ENCODE results near the gene MTMR12.
A peak's percentile ranks its signal among the peaks of the same experiment; 100 is the strongest.

The MTMR12 gene

GRCh38 chr5:32277798-32278197 is 34.9 kb downstream of the MTMR12 start:
- DNase-seq = no peak
- H4K8ac ChIP-seq (ENCODE audit: low read depth, low read length) = no peak overlapping the region
- H4K12ac ChIP-seq (ENCODE audit: low read depth, low read length) = no peak overlapping the region
- H3K79me2 ChIP-seq (ENCODE audit: control insufficient read depth, insufficient read depth, low read length, poor library complexity) = no peaks in the 10 kb centered on the region
- no peaks in the 10 kb centered on the region for H3K79me1 ChIP-seq (ENCODE audit: low read length)
- no peak overlapping the region for H3K9ac ChIP-seq (ENCODE audit: low read length)
- H3K14ac ChIP-seq (ENCODE audit: low read length) = no peak overlapping the region
- no peak overlapping the region for H3K4me2 ChIP-seq (ENCODE audit: low read length)
- peaks cover 2 to 5% of the 10 kb centered on the region in 2 experiments for H3K36me3 ChIP-seq (ENCODE audit: control insufficient read depth in 1 of 2, insufficient read depth in 2 of 2, low read length in 2 of 2)
- H3K4me3 ChIP-seq (ENCODE audit: low read depth, low read length) = no peak overlapping the region
- H3K27ac ChIP-seq (ENCODE audit: low read depth, low read length) = no peak overlapping the region
- H2BK5ac ChIP-seq (ENCODE audit: low read depth, low read length, poor library complexity) = no peak overlapping the region
- H2BK120ac ChIP-seq (ENCODE audit: insufficient read depth, low read length, poor library complexity) = no peak overlapping the region
- H4K91ac ChIP-seq (ENCODE audit: low read depth, low read length) = no peak overlapping the region
- H3K23ac ChIP-seq (ENCODE audit: low read length) = no peak overlapping the region
- no peaks in the 10 kb centered on the region for H3K27me3 ChIP-seq (ENCODE audit: insufficient read depth, low read length)
- H3K4me1 ChIP-seq (ENCODE audit: control insufficient read depth in 1 of 2, insufficient read depth in 2 of 2, low read length in 2 of 2) = no peaks in the 10 kb centered on the region
- no peak overlapping the region for H3K4ac ChIP-seq (ENCODE audit: low read depth, low read length)
- no peaks in the 10 kb centered on the region for H3K9me3 ChIP-seq (ENCODE audit: insufficient read depth, low read depth, low read length)
- H2BK12ac ChIP-seq (ENCODE audit: low read length) = no peak overlapping the region
- H2AK5ac ChIP-seq (ENCODE audit: low read length) = no peak overlapping the region
- H3K18ac ChIP-seq (ENCODE audit: low read length) = no peak overlapping the region
- H2AFZ ChIP-seq (ENCODE audit: insufficient read depth, low read length, poor library complexity) = no peak overlapping the region

GRCh38 chr5:32276173-32276853 is 36.4 kb downstream of the MTMR12 start:
- H4K91ac ChIP-seq (ENCODE audit: low read depth, low read length) = no peak overlapping the region
- no peaks in the 10 kb centered on the region for H3K4me1 ChIP-seq (ENCODE audit: control insufficient read depth in 1 of 2, insufficient read depth in 2 of 2, low read length in 2 of 2)
- no peak overlapping the region for H3K23ac ChIP-seq (ENCODE audit: low read length)
- H3K36me3 ChIP-seq (ENCODE audit: control insufficient read depth in 1 of 2, insufficient read depth in 2 of 2, low read length in 2 of 2) = peaks cover 4 to 7% of the 10 kb centered on the region in 2 experiments
- no peak overlapping the region for H2BK12ac ChIP-seq (ENCODE audit: low read length)
- H3K9ac ChIP-seq (ENCODE audit: low read length) = no peak overlapping the region
- no peak overlapping the region for H3K14ac ChIP-seq (ENCODE audit: low read length)
- DNase-seq = no peak
- H3K27me3 ChIP-seq (ENCODE audit: insufficient read depth, low read length) = no peaks in the 10 kb centered on the region
- H3K79me2 ChIP-seq (ENCODE audit: control insufficient read depth, insufficient read depth, low read length, poor library complexity) = no peaks in the 10 kb centered on the region
- no peak overlapping the region for H3K27ac ChIP-seq (ENCODE audit: low read depth, low read length)
- H3K18ac ChIP-seq (ENCODE audit: low read length) = no peak overlapping the region
- no peak overlapping the region for H3K4me3 ChIP-seq (ENCODE audit: low read depth, low read length)
- H3K4ac ChIP-seq (ENCODE audit: low read depth, low read length) = no peak overlapping the region
- H2BK5ac ChIP-seq (ENCODE audit: low read depth, low read length, poor library complexity) = no peak overlapping the region
- H3K4me2 ChIP-seq (ENCODE audit: low read length) = no peak overlapping the region
- WGBS (ENCODE audit: extremely low coverage, insufficient coverage, insufficient read length) = no CpG with 5 or more reads among the region's 4 CpGs
- H4K12ac ChIP-seq (ENCODE audit: low read depth, low read length) = no peak overlapping the region
- no peak overlapping the region for H2BK120ac ChIP-seq (ENCODE audit: insufficient read depth, low read length, poor library complexity)
- no peak overlapping the region for H2AK5ac ChIP-seq (ENCODE audit: low read length)
- H4K8ac ChIP-seq (ENCODE audit: low read depth, low read length) = no peak overlapping the region
- no peaks in the 10 kb centered on the region for H3K9me3 ChIP-seq (ENCODE audit: insufficient read depth, low read depth, low read length)
- no peaks in the 10 kb centered on the region for H3K79me1 ChIP-seq (ENCODE audit: low read length)
- H2AFZ ChIP-seq (ENCODE audit: insufficient read depth, low read length, poor library complexity) = no peak overlapping the region

- H2AK5ac ChIP-seq (ENCODE audit: low read length) = no peak overlapping the region
- no peak overlapping the region for H3K4me3 ChIP-seq (ENCODE audit: low read depth, low read length)
- H3K79me2 ChIP-seq (ENCODE audit: control insufficient read depth, insufficient read depth, low read length, poor library complexity) = no peaks in the 10 kb centered on the region
- H3K79me1 ChIP-seq (ENCODE audit: low read length) = no peaks in the 10 kb centered on the region
- H3K4me1 ChIP-seq (ENCODE audit: control insufficient read depth in 1 of 2, insufficient read depth in 2 of 2, low read length in 2 of 2) = no peaks in the 10 kb centered on the region
- no peak overlapping the region for H2BK120ac ChIP-seq (ENCODE audit: insufficient read depth, low read length, poor library complexity)
- peak overlapping the region; percentile 17 for H3K9ac ChIP-seq (ENCODE audit: low read length)
- no CpG with 5 or more reads among the region's 3 CpGs for WGBS (ENCODE audit: extremely low coverage, insufficient coverage, insufficient read length)
- DNase-seq = no peak
- no peak overlapping the region for H3K4me2 ChIP-seq (ENCODE audit: low read length)
- H3K36me3 ChIP-seq (ENCODE audit: control insufficient read depth in 1 of 2, insufficient read depth in 2 of 2, low read length in 2 of 2) = peaks cover 4 to 7% of the 10 kb centered on the region in 2 experiments
- H3K18ac ChIP-seq (ENCODE audit: low read length) = no peak overlapping the region
- no peak overlapping the region for H2BK12ac ChIP-seq (ENCODE audit: low read length)
- H3K14ac ChIP-seq (ENCODE audit: low read length) = no peak overlapping the region
- H2AFZ ChIP-seq (ENCODE audit: insufficient read depth, low read length, poor library complexity) = no peak overlapping the region
- no peak overlapping the region for H3K4ac ChIP-seq (ENCODE audit: low read depth, low read length)
- no peak overlapping the region for H4K91ac ChIP-seq (ENCODE audit: low read depth, low read length)
- H3K9me3 ChIP-seq (ENCODE audit: insufficient read depth, low read depth, low read length) = no peaks in the 10 kb centered on the region
- no peak overlapping the region for H4K8ac ChIP-seq (ENCODE audit: low read depth, low read length)
- no peaks in the 10 kb centered on the region for H3K27me3 ChIP-seq (ENCODE audit: insufficient read depth, low read length)
- no peak overlapping the region for H2BK5ac ChIP-seq (ENCODE audit: low read depth, low read length, poor library complexity)
- no peak overlapping the region for H3K23ac ChIP-seq (ENCODE audit: low read length)
- H3K27ac ChIP-seq (ENCODE audit: low read depth, low read length) = no peak overlapping the region
- no peak overlapping the region for H4K12ac ChIP-seq (ENCODE audit: low read depth, low read length)
Measured at GRCh38 chr5:32275396-32275741, 37.4 kb downstream of the MTMR12 start.

DNA sequence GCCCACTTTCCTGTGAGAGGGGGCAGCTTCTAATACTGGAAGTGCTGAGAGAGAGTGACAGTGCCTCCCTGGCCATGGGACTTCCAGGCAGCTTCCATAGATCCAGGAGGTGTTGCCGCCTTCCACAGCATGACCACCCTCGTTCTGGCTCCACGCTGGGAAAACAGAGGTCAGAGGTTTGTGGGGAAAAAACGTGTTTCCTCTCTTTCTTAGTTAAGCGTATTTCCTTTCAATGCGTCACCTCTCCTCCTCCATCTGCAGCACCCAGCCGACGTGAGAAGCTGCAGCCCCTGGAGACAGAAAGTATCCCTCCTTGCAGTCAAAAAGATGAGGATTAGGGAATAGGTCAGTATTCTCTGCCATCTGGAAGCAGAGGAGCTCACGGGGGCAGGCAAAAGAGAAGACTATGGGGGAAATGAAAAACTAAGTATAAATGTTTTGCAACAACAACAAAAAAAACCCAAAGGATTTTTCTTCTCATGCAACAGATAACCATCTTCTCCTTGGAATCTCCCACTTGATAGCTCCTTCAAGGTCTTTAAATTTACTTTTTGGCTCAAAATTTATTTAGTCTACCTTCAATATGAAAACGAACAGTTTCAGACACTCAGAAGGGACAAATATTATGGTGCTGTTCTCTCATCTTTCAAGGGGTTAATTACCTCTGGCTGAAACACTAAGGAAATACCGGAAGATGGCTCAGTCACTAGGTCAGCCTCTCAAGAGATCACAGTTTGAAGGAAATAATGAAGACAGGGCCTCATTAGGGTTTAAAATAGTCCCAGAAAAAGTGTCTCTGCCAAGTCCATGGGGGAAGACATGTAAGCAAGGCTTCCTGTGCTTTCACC is 38.0 kb downstream of the MTMR12 start:
- no peak for DNase-seq
- Histone ChIP-seq H3K4me3 (ENCODE audit: low read depth, low read length) (no peak overlapping the region), H3K9ac (ENCODE audit: low read length) (no peak overlapping the region), H2BK5ac (ENCODE audit: low read depth, low read length, poor library complexity) (no peak overlapping the region), H2AK5ac (ENCODE audit: low read length) (no peak overlapping the region), H4K8ac (ENCODE audit: low read depth, low read length) (no peak overlapping the region), H3K18ac (ENCODE audit: low read length) (no peak overlapping the region), H3K4me2 (ENCODE audit: low read length) (no peak overlapping the region), H3K23ac (ENCODE audit: low read length) (no peak overlapping the region), H4K12ac (ENCODE audit: low read depth, low read length) (no peak overlapping the region), H3K27ac (ENCODE audit: low read depth, low read length) (no peak overlapping the region), H3K79me1 (ENCODE audit: low read length) (no peaks in the 10 kb centered on the region), H2AFZ (ENCODE audit: insufficient read depth, low read length, poor library complexity) (no peak overlapping the region), H3K4ac (ENCODE audit: low read depth, low read length) (no peak overlapping the region), H3K4me1 (ENCODE audit: control insufficient read depth in 1 of 2, insufficient read depth in 2 of 2, low read length in 2 of 2) (no peaks in the 10 kb centered on the region), H3K27me3 (ENCODE audit: insufficient read depth, low read length) (no peaks in the 10 kb centered on the region), H3K9me3 (ENCODE audit: insufficient read depth, low read depth, low read length) (no peaks in the 10 kb centered on the region), H2BK12ac (ENCODE audit: low read length) (no peak overlapping the region), H4K91ac (ENCODE audit: low read depth, low read length) (no peak overlapping the region), H2BK120ac (ENCODE audit: insufficient read depth, low read length, poor library complexity) (no peak overlapping the region), H3K14ac (ENCODE audit: low read length) (no peak overlapping the region), H3K36me3 (ENCODE audit: control insufficient read depth in 1 of 2, insufficient read depth in 2 of 2, low read length in 2 of 2) (peaks cover 4 to 7% of the 10 kb centered on the region in 2 experiments), H3K79me2 (ENCODE audit: control insufficient read depth, insufficient read depth, low read length, poor library complexity) (no peaks in the 10 kb centered on the region)
- no CpG with 5 or more reads among the region's 11 CpGs for WGBS (ENCODE audit: extremely low coverage, insufficient coverage, insufficient read length)

Data from trophoblast cell (in vitro differentiated cells and primary cell).